ENCODE data around the gene RNF144A. TPM values are rescaled to one million over a fixed set of nuclear protein-coding genes. Genes with fewer than 3 reads are reported as not detected.

The RNF144A gene, protein sequence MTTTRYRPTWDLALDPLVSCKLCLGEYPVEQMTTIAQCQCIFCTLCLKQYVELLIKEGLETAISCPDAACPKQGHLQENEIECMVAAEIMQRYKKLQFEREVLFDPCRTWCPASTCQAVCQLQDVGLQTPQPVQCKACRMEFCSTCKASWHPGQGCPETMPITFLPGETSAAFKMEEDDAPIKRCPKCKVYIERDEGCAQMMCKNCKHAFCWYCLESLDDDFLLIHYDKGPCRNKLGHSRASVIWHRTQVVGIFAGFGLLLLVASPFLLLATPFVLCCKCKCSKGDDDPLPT
- total RNA-seq (10 to 100 TPM in 3 of 4 donors, 1 to 10 TPM in 1; 5.9 to 14.3 (median 10.5) TPM), polyA plus RNA-seq (4.7 TPM)
- long read RNA-seq, donor 1, full-length matches to known transcripts = 12 of 26 reads
- long read RNA-seq, donor 1, partial matches to known transcripts = 3 of 26 reads
- long read RNA-seq, donor 1, other reads (novel, unspliced or antisense) = 11 of 26 reads
- long read RNA-seq, donor 2, full-length matches to known transcripts = 5 of 6 reads
- long read RNA-seq, donor 2, partial matches to known transcripts = 0 of 6 reads
- long read RNA-seq, donor 2, other reads (novel, unspliced or antisense) = 1 of 6 reads
- long read RNA-seq, donor 3, full-length matches to known transcripts = 2 of 9 reads
- long read RNA-seq, donor 3, partial matches to known transcripts = 2 of 9 reads
- long read RNA-seq, donor 3, other reads (novel, unspliced or antisense) = 5 of 9 reads
- long read RNA-seq, donor 4, full-length matches to known transcripts = 4 of 8 reads
- long read RNA-seq, donor 4, partial matches to known transcripts = 0 of 8 reads
- long read RNA-seq, donor 4, other reads (novel, unspliced or antisense) = 4 of 8 reads

DNA sequence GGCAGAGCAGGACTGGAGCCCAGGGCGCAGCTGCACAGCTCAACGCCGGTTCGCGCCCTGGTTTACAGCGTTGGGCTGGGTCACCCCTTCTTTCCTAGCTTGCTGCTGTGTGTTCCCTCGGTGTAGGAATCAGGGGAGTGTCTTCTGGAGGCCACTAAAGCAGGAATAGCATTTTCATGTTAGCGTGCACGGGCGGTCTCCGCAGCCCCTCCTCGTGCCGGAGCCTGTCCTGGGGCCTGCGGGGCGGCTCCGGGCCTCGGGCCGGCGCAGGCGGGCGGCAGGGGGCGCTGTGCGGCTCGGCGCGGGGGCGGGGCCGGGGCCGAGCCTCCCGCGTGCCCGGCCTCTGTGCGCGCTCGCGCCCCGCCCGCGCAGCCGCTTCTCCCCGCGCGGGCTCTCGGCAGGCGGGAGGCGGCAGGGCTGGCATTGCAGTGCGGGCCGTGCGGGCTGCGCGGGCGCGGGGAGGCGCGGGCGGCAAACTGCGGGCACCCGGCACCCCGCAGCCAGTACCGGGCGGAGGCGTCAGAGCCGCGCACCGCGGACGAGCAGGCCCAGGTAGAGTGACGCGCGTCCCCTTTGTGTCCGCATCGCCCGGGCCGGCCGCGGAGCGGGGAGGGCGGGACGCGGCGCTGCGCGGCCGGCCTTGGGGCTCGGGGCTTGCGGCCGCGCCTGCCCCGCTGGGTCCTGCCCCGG lies at the start of gene RNF144A:
RNF144A (plus strand) TSS at position 342 of the 690 bp plus-strand sequence. CDS start 79,515 bp downstream, outside the sequence.
- Histone ChIP-seq H3K27me3 (ENCODE audit: control insufficient read depth, insufficient read depth) (no peaks in the 10 kb centered on the region), H3K27ac (ENCODE audit: low read length) (peak within 1 kb of the TSS; percentile 25), H3K4me1 (ENCODE audit: control insufficient read depth, insufficient read depth, low read length) (peaks cover 4% of the 10 kb centered on the region), H3K4me3 (ENCODE audit: low read length) (peak within 1 kb of the TSS; percentile 69), H3K9me3 (ENCODE audit: control insufficient read depth, low read length) (no peaks in the 10 kb centered on the region)
- intact Hi-C loops (cut with DNase I) = loop anchor here in 2 of 4 donors (5.0 kb wide), 2 partner anchors 90 to 120 kb away; no protein-coding TSS in a partner anchor
- 3% methylated on average over 90 of the region's 90 CpGs for WGBS
- ATAC-seq = peak; percentile 85 to 89
- peak; percentile 69 to 89 (median 89) for DNase-seq

DNA sequence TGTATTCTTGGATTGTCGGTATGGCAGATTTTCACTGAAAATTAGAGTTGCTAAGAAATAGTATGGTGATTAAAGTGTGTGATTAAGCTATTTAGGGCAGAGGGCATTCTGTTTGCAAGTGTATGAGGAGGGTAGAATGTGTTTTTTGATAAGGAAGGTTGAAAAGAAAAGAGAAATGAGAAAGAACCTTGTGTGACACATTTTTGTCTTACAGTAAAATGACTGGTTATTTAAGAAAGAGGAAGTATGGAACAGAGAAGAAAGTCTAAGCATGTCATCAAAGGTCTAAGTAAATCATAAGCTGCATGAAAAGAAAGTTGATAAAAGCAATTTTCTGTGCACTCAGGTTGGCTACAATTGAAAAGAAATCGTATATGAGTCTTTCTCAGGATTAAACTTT lies 44.8 kb upstream of the RNF144A start:
- H3K4me3 ChIP-seq (ENCODE audit: low read length) = no peak overlapping the region
- 85% methylated on average over 2 of the region's 2 CpGs for WGBS
- intact Hi-C loops (cut with DNase I) = no loop called here
- no peak overlapping the region for H3K27ac ChIP-seq (ENCODE audit: low read length)
- H3K9me3 ChIP-seq (ENCODE audit: control insufficient read depth, low read length) = no peaks in the 10 kb centered on the region
- DNase-seq (no peak), ATAC-seq (no peak)
- no peaks in the 10 kb centered on the region for H3K4me1 ChIP-seq (ENCODE audit: control insufficient read depth, insufficient read depth, low read length)
- no peaks in the 10 kb centered on the region for H3K27me3 ChIP-seq (ENCODE audit: control insufficient read depth, insufficient read depth)

DNA sequence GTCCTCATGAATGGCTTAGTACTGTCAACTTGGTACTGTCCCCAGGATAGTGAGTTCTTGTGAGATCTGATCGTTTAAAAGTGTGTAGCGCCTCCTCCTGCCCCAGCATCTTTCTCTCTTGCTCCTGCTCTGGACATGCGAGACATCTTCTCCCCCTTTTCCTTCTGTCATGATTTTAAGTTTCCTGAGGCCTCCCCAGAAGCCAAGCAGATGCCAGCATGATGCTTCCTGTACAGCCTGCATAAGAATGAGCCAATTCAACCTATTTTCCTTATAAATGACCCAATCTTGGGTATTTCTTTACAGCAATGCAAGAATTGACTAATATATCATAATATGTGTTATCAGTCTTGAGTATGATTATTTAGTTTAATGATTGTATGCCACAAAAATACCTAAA lies 43.2 kb upstream of the RNF144A start:
- Histone ChIP-seq H3K27me3 (ENCODE audit: control insufficient read depth, insufficient read depth) (no peaks in the 10 kb centered on the region), H3K9me3 (ENCODE audit: control insufficient read depth, low read length) (no peaks in the 10 kb centered on the region), H3K4me1 (ENCODE audit: control insufficient read depth, insufficient read depth, low read length) (no peaks in the 10 kb centered on the region), H3K27ac (ENCODE audit: low read length) (no peak overlapping the region), H3K4me3 (ENCODE audit: low read length) (no peak overlapping the region)
- intact Hi-C loops (cut with DNase I) = no loop called here
- ATAC-seq (no peak), DNase-seq (no peak)
- WGBS = over 99% methylated on average over 3 of the region's 3 CpGs

DNA sequence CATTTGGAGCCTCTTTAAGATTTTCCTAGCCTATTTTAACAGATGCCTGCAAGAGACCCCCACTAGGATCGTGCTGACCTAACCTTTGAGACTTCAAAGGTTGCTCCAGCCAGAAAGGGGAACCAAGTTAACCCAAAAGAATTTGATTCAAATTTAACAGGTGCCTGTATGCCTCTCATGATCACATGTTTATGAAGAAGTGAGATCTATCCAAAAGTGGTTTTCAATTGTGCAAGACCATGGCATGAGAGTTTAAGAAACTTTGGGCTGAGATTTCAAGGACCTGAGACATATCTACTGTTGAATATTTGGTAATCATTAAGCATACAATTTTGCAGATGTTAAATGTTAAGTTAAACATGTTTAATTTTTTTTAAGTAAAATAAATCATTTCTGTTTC lies 40.9 kb upstream of the RNF144A start:
- ATAC-seq (no peak), DNase-seq (no peak)
- 78% methylated on average over 1 of the region's 1 CpG for WGBS
- intact Hi-C loops (cut with DNase I) = no loop called here
- H3K4me3 ChIP-seq (ENCODE audit: low read length) = no peak overlapping the region
- no peaks in the 10 kb centered on the region for H3K4me1 ChIP-seq (ENCODE audit: control insufficient read depth, insufficient read depth, low read length)
- no peaks in the 10 kb centered on the region for H3K9me3 ChIP-seq (ENCODE audit: control insufficient read depth, low read length)
- H3K27ac ChIP-seq (ENCODE audit: low read length) = no peak overlapping the region
- no peaks in the 10 kb centered on the region for H3K27me3 ChIP-seq (ENCODE audit: control insufficient read depth, insufficient read depth)

DNA sequence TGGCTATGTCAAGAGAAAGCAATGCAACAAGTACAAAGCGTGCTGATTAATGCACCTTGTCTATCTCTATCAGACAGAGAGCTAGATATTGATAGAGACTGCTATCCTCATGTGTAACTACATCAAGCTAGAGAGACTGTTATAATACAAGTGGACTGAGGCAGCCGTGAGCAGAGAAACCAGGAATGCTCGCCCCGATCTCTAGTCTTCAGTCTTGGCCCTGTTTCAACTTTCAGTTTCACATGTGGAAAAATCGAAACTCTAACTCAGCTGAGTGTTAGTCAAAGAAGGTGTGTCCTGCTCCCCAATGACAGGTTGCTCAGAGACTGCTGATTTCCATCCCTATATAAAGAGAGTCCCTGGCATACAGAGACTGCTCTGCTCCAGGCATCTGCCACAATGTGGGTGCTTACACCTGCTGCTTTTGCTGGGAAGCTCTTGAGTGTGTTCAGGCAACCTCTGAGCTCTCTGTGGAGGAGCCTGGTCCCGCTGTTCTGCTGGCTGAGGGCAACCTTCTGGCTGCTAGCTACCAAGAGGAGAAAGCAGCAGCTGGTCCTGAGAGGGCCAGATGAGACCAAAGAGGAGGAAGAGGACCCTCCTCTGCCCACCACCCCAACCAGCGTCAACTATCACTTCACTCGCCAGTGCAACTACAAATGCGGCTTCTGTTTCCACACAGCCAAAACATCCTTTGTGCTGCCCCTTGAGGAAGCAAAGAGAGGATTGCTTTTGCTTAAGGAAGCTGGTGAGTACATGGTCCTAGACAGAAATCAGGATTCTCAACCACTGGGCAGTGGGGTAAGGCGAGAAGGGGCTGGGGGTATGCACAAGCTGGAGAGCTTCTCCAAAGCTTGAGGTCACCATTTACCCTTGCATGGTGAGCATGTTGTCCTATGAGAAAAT lies 39.6 kb upstream of the RNF144A start, which contains the start of gene RSAD2:
RSAD2 (plus strand) TSS at position 376 of the 903 bp plus-strand sequence; CDS start at position 400, 24 bp downstream.
- ATAC-seq (peak; percentile 80 to 90), DNase-seq (no peak)
- 30% methylated on average over 10 of the region's 10 CpGs for WGBS
- Histone ChIP-seq H3K4me3 (ENCODE audit: low read length) (peak within 1 kb of the TSS; percentile 66), H3K27me3 (ENCODE audit: control insufficient read depth, insufficient read depth) (no peaks in the 10 kb centered on the region), H3K9me3 (ENCODE audit: control insufficient read depth, low read length) (no peaks in the 10 kb centered on the region), H3K4me1 (ENCODE audit: control insufficient read depth, insufficient read depth, low read length) (no peaks in the 10 kb centered on the region), H3K27ac (ENCODE audit: low read length) (peak within 1 kb of the TSS; percentile 71)
- intact Hi-C loops (cut with DNase I) = no loop called here

DNA sequence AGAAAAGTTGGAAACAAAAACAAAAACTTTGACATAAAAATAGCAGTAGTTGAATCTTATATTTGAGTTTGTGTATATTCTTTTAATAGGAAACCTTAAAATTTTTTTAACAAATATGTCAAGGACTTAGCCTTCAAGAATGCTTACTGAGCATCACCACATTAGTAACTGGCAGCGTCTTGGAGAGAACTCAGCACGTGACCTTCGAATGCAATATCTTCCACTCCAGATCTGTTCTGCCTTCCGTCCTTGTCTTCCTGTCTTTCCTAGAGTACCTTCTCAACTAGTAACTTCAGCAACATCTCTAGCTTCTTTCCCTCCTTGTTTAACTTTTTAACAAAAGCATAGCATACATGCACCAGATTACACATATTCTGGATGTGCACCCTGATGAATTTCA lies 38.7 kb upstream of the RNF144A start:
- no peak overlapping the region for H3K27ac ChIP-seq (ENCODE audit: low read length)
- H3K4me3 ChIP-seq (ENCODE audit: low read length) = peak overlapping the region; percentile 27
- H3K27me3 ChIP-seq (ENCODE audit: control insufficient read depth, insufficient read depth) = no peaks in the 10 kb centered on the region
- no peaks in the 10 kb centered on the region for H3K9me3 ChIP-seq (ENCODE audit: control insufficient read depth, low read length)
- H3K4me1 ChIP-seq (ENCODE audit: control insufficient read depth, insufficient read depth, low read length) = peaks cover 4% of the 10 kb centered on the region
- intact Hi-C loops (cut with DNase I) = no loop called here
- WGBS = 62% methylated on average over 4 of the region's 4 CpGs
- DNase-seq (no peak), ATAC-seq (no peak)

DNA sequence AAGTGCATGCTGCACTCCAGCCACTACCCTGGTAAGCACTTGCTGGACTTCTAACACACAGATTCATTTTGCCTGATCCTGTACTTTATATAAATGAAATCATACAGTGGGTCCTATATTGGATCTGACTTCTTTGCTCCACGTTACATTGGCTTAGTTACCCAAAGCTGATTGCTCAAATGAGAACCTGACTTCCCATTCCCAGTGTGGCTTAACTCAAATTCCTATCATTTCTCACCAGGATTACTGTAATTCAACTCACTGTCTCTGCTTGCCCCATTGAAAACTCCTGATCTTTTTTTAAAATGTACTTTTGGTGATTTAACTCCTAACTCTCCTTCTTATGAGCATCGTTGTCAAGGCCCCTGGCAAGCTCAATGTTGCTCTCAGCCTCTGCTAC lies 38.2 kb upstream of the RNF144A start:
- Histone ChIP-seq H3K9me3 (ENCODE audit: control insufficient read depth, low read length) (no peaks in the 10 kb centered on the region), H3K27me3 (ENCODE audit: control insufficient read depth, insufficient read depth) (no peaks in the 10 kb centered on the region), H3K4me1 (ENCODE audit: control insufficient read depth, insufficient read depth, low read length) (peaks cover 4% of the 10 kb centered on the region), H3K4me3 (ENCODE audit: low read length) (peak overlapping the region; percentile 27), H3K27ac (ENCODE audit: low read length) (peak overlapping the region; percentile 16)
- WGBS = 79% methylated on average over 2 of the region's 2 CpGs
- intact Hi-C loops (cut with DNase I) = no loop called here
- no peak for DNase-seq
- no peak for ATAC-seq

DNA sequence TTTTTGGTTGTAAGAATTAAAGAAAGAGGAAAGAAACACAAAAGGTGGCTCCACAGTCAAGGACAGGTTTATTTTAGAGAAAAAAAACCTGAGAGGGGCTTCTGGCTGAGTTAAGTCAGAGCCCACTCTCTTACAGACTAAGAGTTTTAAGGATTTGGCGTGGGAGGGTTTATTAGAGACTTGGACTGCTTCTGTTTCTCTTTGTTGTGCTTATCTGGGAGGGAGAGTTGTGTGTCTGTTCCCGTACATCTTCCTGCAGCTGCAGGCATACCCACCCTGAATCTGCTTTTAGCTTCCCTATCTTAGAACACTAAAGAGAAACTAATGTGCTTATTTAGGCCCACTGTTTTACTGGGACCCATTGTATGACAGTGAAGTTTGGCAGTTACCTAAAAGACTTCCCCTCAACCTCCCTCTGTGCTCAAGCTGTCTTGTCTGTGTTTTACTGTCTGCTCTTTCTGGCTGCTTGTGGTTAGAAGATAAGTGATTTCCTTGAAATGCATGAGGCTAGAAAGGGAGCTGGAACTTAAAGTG lies 36.9 kb upstream of the RNF144A start:
- Histone ChIP-seq H3K4me3 (ENCODE audit: low read length) (no peak overlapping the region), H3K4me1 (ENCODE audit: control insufficient read depth, insufficient read depth, low read length) (peaks cover 4% of the 10 kb centered on the region), H3K9me3 (ENCODE audit: control insufficient read depth, low read length) (no peaks in the 10 kb centered on the region), H3K27me3 (ENCODE audit: control insufficient read depth, insufficient read depth) (no peaks in the 10 kb centered on the region), H3K27ac (ENCODE audit: low read length) (no peak overlapping the region)
- ATAC-seq = no peak
- no peak for DNase-seq
- WGBS = 48% methylated on average over 2 of the region's 2 CpGs
- intact Hi-C loops (cut with DNase I) = no loop called here

DNA sequence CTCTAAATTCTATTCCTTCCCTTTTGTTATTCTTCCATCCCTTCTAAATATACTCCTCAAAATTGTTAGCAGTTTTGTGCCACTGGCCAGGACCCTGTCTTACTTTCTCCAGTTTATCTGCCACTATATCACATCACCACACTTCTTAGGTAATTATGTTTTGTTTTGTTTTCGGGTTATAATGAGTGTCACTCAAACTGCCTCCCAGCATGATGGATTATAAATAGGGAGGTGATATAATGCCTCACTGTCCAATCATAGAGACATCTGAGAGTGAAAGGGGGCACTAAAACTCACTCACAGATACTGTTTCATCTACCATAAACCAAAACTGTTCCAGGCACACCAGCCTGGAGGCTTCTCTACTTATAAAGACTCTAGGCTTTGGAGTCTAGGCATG lies 36.2 kb upstream of the RNF144A start:
- Histone ChIP-seq H3K4me1 (ENCODE audit: control insufficient read depth, insufficient read depth, low read length) (peaks cover 4% of the 10 kb centered on the region), H3K9me3 (ENCODE audit: control insufficient read depth, low read length) (no peaks in the 10 kb centered on the region), H3K4me3 (ENCODE audit: low read length) (no peak overlapping the region), H3K27me3 (ENCODE audit: control insufficient read depth, insufficient read depth) (no peaks in the 10 kb centered on the region), H3K27ac (ENCODE audit: low read length) (no peak overlapping the region)
- intact Hi-C loops (cut with DNase I) = no loop called here
- ATAC-seq (no peak), DNase-seq (no peak)
- WGBS = 65% methylated on average over 1 of the region's 1 CpG

DNA sequence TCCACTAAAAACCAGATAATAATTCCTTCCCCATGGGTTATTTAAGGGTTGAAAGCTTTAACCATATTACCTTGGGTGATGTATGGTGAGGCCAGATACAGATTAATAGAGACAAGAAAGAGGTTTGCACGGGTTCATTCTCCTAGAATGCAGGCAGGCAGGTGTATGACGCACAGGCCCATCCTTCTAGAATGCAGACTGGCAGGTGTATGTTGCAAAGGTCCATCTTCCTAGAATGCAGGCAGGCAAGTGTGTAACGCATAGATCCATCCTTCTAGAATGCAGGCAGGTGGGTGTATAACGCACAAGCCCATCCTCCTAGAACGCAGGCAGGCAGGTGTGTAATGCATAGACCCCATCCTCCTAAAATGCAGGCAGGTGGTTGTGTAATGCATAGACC lies 35.7 kb upstream of the RNF144A start:
- H3K4me1 ChIP-seq (ENCODE audit: control insufficient read depth, insufficient read depth, low read length) = peaks cover 4% of the 10 kb centered on the region
- DNase-seq (no peak), ATAC-seq (no peak)
- no peak overlapping the region for H3K27ac ChIP-seq (ENCODE audit: low read length)
- no peak overlapping the region for H3K4me3 ChIP-seq (ENCODE audit: low read length)
- intact Hi-C loops (cut with DNase I) = no loop called here
- 91% methylated on average over 5 of the region's 5 CpGs for WGBS
- no peaks in the 10 kb centered on the region for H3K9me3 ChIP-seq (ENCODE audit: control insufficient read depth, low read length)
- H3K27me3 ChIP-seq (ENCODE audit: control insufficient read depth, insufficient read depth) = no peaks in the 10 kb centered on the region
